ENCODE results near the gene LRRC32. TPM values are rescaled to one million over a fixed set of nuclear protein-coding genes. Genes with fewer than 3 reads are reported as not detected.

The LRRC32 gene
- total and polyA plus RNA-seq, 2 experiments from 2014 or later, result 0.42 to 0.58 TPM

- Histone ChIP-seq H3K27ac (ENCODE audit: low read depth) (no peak overlapping the region), H2AFZ (peak overlapping the region; percentile 38; the same call in 1 of the 2 replicates), H4K20me1 (replicated peaks; ENCODE audit: insufficient read depth) (no peaks in the 10 kb centered on the region), H3K4me1 (ENCODE audit: insufficient read depth) (no peaks in the 10 kb centered on the region), H3K4me2 (no peak overlapping the region), H3K9me2 (ENCODE audit: insufficient read depth) (no peaks in the 10 kb centered on the region), H3F3A (replicated peaks; ENCODE audit: low read depth) (no peaks in the 10 kb centered on the region), H3K4me3 (no peak overlapping the region), H3K27me3 (ENCODE audit: insufficient read depth) (no peaks in the 10 kb centered on the region), H3K36me3 (ENCODE audit: insufficient read depth) (no peaks in the 10 kb centered on the region), H3K79me2 (replicated peaks; ENCODE audit: insufficient read depth) (no peaks in the 10 kb centered on the region)
- no peak for TF ChIP-seq REST (IDR thresholded peaks at IDR 0.05; ENCODE audit: unreplicated experiment)
- no peak for TF ChIP-seq POLR2AphosphoS5 (IDR thresholded peaks at IDR 0.05; ENCODE audit: low read depth)
- no peak for TF ChIP-seq NANOG (IDR thresholded peaks at IDR 0.05; ENCODE audit: borderline replicate concordance)
- no peak for TF ChIP-seq EZH2 (IDR thresholded peaks at IDR 0.05; ENCODE audit: low read depth, unreplicated experiment)
- TF ChIP-seq, protein P1, sequence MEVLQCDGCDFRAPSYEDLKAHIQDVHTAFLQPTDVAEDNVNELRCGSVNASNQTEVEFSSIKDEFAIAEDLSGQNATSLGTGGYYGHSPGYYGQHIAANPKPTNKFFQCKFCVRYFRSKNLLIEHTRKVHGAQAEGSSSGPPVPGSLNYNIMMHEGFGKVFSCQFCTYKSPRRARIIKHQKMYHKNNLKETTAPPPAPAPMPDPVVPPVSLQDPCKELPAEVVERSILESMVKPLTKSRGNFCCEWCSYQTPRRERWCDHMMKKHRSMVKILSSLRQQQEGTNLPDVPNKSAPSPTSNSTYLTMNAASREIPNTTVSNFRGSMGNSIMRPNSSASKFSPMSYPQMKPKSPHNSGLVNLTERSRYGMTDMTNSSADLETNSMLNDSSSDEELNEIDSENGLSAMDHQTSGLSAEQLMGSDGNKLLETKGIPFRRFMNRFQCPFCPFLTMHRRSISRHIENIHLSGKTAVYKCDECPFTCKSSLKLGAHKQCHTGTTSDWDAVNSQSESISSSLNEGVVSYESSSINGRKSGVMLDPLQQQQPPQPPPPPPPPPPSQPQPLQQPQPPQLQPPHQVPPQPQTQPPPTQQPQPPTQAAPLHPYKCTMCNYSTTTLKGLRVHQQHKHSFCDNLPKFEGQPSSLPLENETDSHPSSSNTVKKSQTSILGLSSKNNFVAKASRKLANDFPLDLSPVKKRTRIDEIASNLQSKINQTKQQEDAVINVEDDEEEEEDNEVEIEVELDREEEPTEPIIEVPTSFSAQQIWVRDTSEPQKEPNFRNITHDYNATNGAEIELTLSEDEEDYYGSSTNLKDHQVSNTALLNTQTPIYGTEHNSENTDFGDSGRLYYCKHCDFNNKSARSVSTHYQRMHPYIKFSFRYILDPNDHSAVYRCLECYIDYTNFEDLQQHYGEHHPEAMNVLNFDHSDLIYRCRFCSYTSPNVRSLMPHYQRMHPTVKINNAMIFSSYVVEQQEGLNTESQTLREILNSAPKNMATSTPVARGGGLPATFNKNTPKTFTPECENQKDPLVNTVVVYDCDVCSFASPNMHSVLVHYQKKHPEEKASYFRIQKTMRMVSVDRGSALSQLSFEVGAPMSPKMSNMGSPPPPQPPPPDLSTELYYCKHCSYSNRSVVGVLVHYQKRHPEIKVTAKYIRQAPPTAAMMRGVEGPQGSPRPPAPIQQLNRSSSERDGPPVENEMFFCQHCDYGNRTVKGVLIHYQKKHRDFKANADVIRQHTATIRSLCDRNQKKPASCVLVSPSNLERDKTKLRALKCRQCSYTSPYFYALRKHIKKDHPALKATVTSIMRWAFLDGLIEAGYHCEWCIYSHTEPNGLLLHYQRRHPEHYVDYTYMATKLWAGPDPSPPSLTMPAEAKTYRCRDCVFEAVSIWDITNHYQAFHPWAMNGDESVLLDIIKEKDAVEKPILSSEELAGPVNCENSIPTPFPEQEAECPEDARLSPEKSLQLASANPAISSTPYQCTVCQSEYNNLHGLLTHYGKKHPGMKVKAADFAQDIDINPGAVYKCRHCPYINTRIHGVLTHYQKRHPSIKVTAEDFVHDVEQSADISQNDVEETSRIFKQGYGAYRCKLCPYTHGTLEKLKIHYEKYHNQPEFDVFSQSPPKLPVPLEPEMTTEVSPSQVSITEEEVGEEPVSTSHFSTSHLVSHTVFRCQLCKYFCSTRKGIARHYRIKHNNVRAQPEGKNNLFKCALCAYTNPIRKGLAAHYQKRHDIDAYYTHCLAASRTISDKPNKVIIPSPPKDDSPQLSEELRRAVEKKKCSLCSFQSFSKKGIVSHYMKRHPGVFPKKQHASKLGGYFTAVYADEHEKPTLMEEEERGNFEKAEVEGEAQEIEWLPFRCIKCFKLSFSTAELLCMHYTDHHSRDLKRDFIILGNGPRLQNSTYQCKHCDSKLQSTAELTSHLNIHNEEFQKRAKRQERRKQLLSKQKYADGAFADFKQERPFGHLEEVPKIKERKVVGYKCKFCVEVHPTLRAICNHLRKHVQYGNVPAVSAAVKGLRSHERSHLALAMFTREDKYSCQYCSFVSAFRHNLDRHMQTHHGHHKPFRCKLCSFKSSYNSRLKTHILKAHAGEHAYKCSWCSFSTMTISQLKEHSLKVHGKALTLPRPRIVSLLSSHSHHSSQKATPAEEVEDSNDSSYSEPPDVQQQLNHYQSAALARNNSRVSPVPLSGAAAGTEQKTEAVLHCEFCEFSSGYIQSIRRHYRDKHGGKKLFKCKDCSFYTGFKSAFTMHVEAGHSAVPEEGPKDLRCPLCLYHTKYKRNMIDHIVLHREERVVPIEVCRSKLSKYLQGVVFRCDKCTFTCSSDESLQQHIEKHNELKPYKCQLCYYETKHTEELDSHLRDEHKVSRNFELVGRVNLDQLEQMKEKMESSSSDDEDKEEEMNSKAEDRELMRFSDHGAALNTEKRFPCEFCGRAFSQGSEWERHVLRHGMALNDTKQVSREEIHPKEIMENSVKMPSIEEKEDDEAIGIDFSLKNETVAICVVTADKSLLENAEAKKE (CRISPR knock-in tag; IDR thresholded peaks at IDR 0.05), result no peak
- no peak for TF ChIP-seq ZNF331 (CRISPR knock-in tag; IDR thresholded peaks at IDR 0.05; ENCODE audit: low read depth)
- TF ChIP-seq STAT1 (IDR thresholded peaks at IDR 0.05; ENCODE audit: unreplicated experiment), result no peak
- no peak for TF ChIP-seq JUNB (IDR thresholded peaks at IDR 0.05; ENCODE audit: unreplicated experiment)
- Mint-ChIP-seq H3K36me3 (ENCODE audit: low read depth) (no peaks in the 10 kb centered on the region), H3K4me3 (no peak overlapping the region), H3K4me1 (peaks cover 19% of the 10 kb centered on the region), H3K27me3 (ENCODE audit: insufficient read depth, low read depth, poor library complexity) (peaks cover 11% of the 10 kb centered on the region), H3K9me3 (no peaks in the 10 kb centered on the region), H3K27ac (no peak overlapping the region)
- ATAC-seq, result peak; percentile 13; the same call in 1 of the 3 replicates
- DNase-seq (ENCODE audit: low spot score), result no peak
These were observed 13.1 kb downstream of the LRRC32 start for GRCh38 chr11:76657187-76658170.
